ENCODE data around the gene FHIT. TPM values are rescaled to one million over a fixed set of nuclear protein-coding genes. Genes with fewer than 3 reads are reported as not detected.

Gene FHIT
- total and polyA plus RNA-seq, 7 donors, result 0.98 to 10.4 (median 4.0) TPM

GRCh38 chr3:60754617-60755016 lies 496.6 kb downstream of the FHIT start:
- no peak for DNase-seq
- Histone ChIP-seq H3K4me3 (no peak overlapping the region), H3K27ac (no peak overlapping the region), H3K4me1 (no peaks in the 10 kb centered on the region), H3K27me3 (ENCODE audit: insufficient read depth in 3 of 3, low read length in 2 of 3) (no peaks in the 10 kb centered on the region), H3K9me3 (no peaks in the 10 kb centered on the region), H3K36me3 (ENCODE audit: insufficient read depth in 1 of 2, low read depth in 1 of 2) (no peaks in the 10 kb centered on the region)
- no peak for TF ChIP-seq CTCF (IDR thresholded peaks at IDR 0.05)
- 88 to 99% (median 95%) methylated on average over 1 of the region's 1 CpG for WGBS, 3 donors
- ATAC-seq, result no peak
- intact Hi-C loops (cut with DNase I), result no loop called here

- H3K4me3 ChIP-seq, result no peak overlapping the region
- DNase-seq (no peak), ATAC-seq (no peak)
- intact Hi-C loops (cut with DNase I), result no loop called here
- no peaks in the 10 kb centered on the region for H3K27me3 ChIP-seq (ENCODE audit: insufficient read depth in 3 of 3, low read length in 2 of 3)
- WGBS, 3 donors, result 80 to 81% (median 80%) methylated on average over 3 of the region's 3 CpGs
- no peaks in the 10 kb centered on the region for H3K4me1 ChIP-seq
- H3K36me3 ChIP-seq (ENCODE audit: insufficient read depth in 1 of 2, low read depth in 1 of 2), result no peaks in the 10 kb centered on the region
- no peaks in the 10 kb centered on the region for H3K9me3 ChIP-seq
- H3K27ac ChIP-seq, result no peak overlapping the region
- TF ChIP-seq CTCF (IDR thresholded peaks at IDR 0.05), result no peak
These were observed 498.4 kb downstream of the FHIT start for GRCh38 chr3:60752809-60753208.

- DNase-seq (no peak), ATAC-seq (no peak)
- Histone ChIP-seq H3K27ac (no peak overlapping the region), H3K4me1 (no peaks in the 10 kb centered on the region), H3K4me3 (no peak overlapping the region), H3K27me3 (ENCODE audit: insufficient read depth in 3 of 3, low read length in 2 of 3) (no peaks in the 10 kb centered on the region), H3K36me3 (ENCODE audit: insufficient read depth in 1 of 2, low read depth in 1 of 2) (no peaks in the 10 kb centered on the region), H3K9me3 (no peaks in the 10 kb centered on the region)
- intact Hi-C loops (cut with DNase I), result no loop called here
- no peak for TF ChIP-seq CTCF (IDR thresholded peaks at IDR 0.05)
- 81 to 86% (median 82%) methylated on average over 3 of the region's 3 CpGs for WGBS, 3 donors
These were observed 504.4 kb downstream of the FHIT start for GRCh38 chr3:60746695-60747416.

GRCh38 chr3:60746043-60746638 lies 505.1 kb downstream of the FHIT start:
- Histone ChIP-seq H3K27me3 (ENCODE audit: insufficient read depth in 3 of 3, low read length in 2 of 3) (no peaks in the 10 kb centered on the region), H3K36me3 (ENCODE audit: insufficient read depth in 1 of 2, low read depth in 1 of 2) (no peaks in the 10 kb centered on the region), H3K4me1 (no peaks in the 10 kb centered on the region), H3K9me3 (no peaks in the 10 kb centered on the region), H3K4me3 (no peak overlapping the region), H3K27ac (no peak overlapping the region)
- ATAC-seq (no peak), DNase-seq (no peak)
- 93 to 98% (median 95%) methylated on average over 8 of the region's 8 CpGs for WGBS, 3 donors
- intact Hi-C loops (cut with DNase I), result no loop called here
- no peak for TF ChIP-seq CTCF (IDR thresholded peaks at IDR 0.05)

All from psoas muscle (tissue), 8 donors.